Measurements from ENCODE around the gene ABCA2.
A peak's percentile ranks its signal among the peaks of the same experiment; 100 is the strongest.

DNA sequence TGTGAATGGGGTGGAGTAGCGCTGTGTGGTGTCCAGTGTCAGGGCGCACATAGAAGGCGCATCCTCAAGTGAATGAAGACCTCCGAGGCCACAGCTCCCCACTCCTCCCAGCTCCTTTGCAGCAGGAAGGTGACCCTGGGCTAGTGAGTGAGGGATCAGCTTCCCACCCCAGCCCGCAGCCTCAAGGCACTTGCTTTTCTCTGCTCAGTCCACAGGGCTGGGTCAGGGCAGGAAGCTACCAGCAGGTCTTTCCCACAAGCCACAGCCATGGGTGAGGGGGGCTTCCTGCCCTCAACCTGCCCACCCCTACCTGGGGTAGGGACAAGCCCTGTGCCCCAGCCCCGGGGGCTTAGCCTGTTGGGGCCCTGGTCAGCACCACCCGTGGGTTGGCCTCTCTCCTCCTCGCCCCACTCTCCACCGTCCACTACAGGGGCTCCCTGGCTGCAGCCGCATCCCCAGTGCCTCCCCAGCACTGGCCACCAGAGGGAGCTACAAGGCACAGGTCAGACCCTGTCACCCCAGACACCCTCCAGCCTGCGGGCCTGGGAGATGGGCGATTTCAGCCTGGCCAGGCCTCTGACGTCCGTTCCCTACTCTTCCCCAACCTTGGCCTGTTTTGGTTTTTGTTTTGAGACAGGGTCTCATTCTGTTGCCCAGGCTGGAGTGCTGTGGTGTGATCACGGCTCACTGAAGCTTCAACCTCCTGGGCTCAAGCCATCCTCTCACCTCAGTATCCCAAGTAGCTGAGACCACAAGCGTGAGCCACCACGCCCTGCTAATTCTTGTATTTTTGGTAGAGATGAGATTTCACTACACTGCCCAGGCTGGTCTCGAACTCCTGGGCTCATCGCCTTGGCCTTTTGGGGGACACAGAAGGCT, 1.3 kb upstream of the ABCA2 start:
- TF ChIP-seq, protein P1, sequence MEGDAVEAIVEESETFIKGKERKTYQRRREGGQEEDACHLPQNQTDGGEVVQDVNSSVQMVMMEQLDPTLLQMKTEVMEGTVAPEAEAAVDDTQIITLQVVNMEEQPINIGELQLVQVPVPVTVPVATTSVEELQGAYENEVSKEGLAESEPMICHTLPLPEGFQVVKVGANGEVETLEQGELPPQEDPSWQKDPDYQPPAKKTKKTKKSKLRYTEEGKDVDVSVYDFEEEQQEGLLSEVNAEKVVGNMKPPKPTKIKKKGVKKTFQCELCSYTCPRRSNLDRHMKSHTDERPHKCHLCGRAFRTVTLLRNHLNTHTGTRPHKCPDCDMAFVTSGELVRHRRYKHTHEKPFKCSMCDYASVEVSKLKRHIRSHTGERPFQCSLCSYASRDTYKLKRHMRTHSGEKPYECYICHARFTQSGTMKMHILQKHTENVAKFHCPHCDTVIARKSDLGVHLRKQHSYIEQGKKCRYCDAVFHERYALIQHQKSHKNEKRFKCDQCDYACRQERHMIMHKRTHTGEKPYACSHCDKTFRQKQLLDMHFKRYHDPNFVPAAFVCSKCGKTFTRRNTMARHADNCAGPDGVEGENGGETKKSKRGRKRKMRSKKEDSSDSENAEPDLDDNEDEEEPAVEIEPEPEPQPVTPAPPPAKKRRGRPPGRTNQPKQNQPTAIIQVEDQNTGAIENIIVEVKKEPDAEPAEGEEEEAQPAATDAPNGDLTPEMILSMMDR (IDR thresholded peaks at IDR 0.05 in 4 of 5, conservative IDR thresholded peaks at IDR 0.05 in 1 of 5) = peak; percentile 64 to 91 (median 87)
- TF ChIP-seq POLR2A (IDR thresholded peaks at IDR 0.05) = no peak
